ENCODE results near the gene GFPT2. TPM values are rescaled to one million over a fixed set of nuclear protein-coding genes. Genes with fewer than 3 reads are reported as not detected.

The GFPT2 gene
- total RNA-seq, 1 donor from 2014 or later = 2.4 TPM

GRCh38 chr5:180330810-180331646 is 22.1 kb downstream of the GFPT2 start:
- H3K4me3 ChIP-seq (ENCODE audit: low read depth, low read length) = no peak overlapping the region
- TF ChIP-seq CTCF (conservative IDR thresholded peaks at IDR 0.05; ENCODE audit: low read depth, low read length) = no peak
- peak; percentile 71 for DNase-seq (ENCODE audit: low read depth)

GRCh38 chr5:180330270-180330648 is 22.9 kb downstream of the GFPT2 start:
- no peak for TF ChIP-seq CTCF (conservative IDR thresholded peaks at IDR 0.05; ENCODE audit: low read depth, low read length)
- DNase-seq (ENCODE audit: low read depth) = no peak
- H3K4me3 ChIP-seq (ENCODE audit: low read depth, low read length) = no peak overlapping the region

GRCh38 chr5:180329606-180330269 is 23.4 kb downstream of the GFPT2 start:
- no peak for TF ChIP-seq CTCF (conservative IDR thresholded peaks at IDR 0.05; ENCODE audit: low read depth, low read length)
- no peak for DNase-seq (ENCODE audit: low read depth)
- H3K4me3 ChIP-seq (ENCODE audit: low read depth, low read length) = no peak overlapping the region

GRCh38 chr5:180329138-180329435 is 24.0 kb downstream of the GFPT2 start:
- H3K4me3 ChIP-seq (ENCODE audit: low read depth, low read length) = no peak overlapping the region
- no peak for TF ChIP-seq CTCF (conservative IDR thresholded peaks at IDR 0.05; ENCODE audit: low read depth, low read length)
- DNase-seq (ENCODE audit: low read depth) = no peak

GRCh38 chr5:180328296-180329137 is 24.6 kb downstream of the GFPT2 start:
- DNase-seq (ENCODE audit: low read depth) = no peak
- peak; percentile 85 for TF ChIP-seq CTCF (conservative IDR thresholded peaks at IDR 0.05; ENCODE audit: low read depth, low read length)
- no peak overlapping the region for H3K4me3 ChIP-seq (ENCODE audit: low read depth, low read length)

- DNase-seq (ENCODE audit: low read depth) = no peak
- no peak overlapping the region for H3K4me3 ChIP-seq (ENCODE audit: low read depth, low read length)
- TF ChIP-seq CTCF (conservative IDR thresholded peaks at IDR 0.05; ENCODE audit: low read depth, low read length) = no peak
Observed at GRCh38 chr5:180326989-180327565, 26.1 kb downstream of the GFPT2 start.

Data from epithelial cell of proximal tubule (primary cell).